Measurements from ENCODE around the gene SND1. TPM values are rescaled to one million over a fixed set of nuclear protein-coding genes. Genes with fewer than 3 reads are reported as not detected.

SND1 gene
- polyA plus RNA-seq, 1 donor, result 92.5 TPM

DNA sequence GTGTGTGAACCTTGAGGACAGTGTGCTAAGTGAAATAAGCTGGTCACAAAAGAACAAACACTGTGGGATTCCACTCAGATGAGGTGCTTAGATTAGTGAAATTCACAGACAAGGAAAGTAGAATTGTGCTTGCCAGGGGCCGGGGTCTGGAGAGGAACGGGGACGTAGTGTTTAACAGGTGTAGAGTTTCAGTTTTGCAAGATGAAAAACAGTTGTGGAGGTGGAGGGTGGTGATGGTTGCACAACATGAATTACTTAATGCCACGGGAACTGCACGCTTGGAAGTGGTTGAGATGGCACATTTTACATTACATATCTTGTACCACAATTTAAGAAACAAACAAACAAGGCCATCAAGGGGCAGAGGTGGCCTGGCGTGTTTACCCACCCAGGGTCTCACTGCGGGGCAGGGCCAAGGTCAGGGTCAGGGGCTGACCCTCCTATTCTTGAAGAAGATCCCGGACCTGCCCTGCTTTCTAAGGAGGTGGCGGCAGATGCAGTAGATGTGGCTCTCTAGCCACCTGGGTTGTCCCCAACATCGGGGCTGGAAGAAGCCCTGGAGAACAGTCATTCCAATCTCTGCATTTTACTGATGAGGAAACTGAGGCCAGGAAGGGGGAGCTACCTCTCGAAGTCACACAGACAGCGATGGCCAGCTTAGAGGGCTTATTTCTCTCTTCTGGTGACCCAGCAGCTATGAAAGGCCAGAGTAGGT lies 470.7 kb downstream of the SND1 start:
- DNase-seq, result no peak

DNA sequence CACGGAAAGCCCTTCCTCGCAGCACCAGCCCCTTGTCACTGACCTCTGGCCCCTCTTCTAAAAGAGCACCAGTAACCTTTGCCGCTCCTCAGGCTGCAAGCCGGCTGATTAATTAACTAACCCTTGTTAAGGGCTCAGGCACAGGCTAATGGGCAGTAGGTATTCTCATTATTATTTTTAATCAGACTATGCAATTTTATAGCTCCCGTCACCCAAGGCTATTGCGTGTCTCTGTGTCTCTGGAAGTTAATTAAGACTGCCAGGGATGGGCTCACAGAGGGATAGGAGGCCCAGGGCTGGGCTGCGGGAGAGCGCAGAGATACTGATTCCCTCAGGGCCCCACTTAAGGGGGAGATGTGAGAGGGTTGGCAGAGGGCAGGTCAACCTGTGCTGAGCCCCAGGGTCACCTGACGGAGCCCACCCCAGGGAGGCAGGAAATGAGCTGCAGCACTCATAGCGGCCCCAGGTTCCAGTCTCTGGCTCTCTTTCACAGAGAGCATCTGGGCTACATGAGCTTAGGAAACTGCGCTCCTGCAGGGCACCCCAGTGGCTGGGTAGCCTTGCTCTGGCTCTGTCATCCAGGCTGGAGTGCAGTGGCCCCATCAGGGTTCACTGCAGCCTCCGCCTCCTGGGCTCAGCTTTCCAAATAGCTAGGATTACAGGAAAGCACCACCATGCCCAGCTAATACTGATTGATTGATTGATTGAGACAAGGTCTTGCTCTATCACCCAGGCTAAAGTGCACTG lies 471.5 kb downstream of the SND1 start:
- DNase-seq, result no peak

DNA sequence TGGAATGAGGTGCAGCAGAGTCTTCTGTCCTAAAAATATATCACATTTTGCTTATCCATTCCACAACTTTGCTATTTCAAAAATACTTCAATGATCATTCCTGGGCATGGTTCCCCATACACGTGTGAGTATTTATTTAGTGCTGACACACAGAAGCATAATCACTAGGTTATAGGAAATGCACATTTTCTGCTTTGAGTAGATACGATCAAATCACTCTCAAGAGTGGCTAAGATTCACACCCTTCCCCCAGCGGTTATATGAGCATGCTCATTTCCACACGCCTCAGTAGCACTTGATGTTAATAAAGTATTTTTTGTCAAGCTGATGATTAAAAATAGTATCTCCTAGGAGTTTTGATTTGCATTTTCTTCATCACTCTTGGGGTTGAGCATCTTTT lies 472.8 kb downstream of the SND1 start:
- no peak for DNase-seq

DNA sequence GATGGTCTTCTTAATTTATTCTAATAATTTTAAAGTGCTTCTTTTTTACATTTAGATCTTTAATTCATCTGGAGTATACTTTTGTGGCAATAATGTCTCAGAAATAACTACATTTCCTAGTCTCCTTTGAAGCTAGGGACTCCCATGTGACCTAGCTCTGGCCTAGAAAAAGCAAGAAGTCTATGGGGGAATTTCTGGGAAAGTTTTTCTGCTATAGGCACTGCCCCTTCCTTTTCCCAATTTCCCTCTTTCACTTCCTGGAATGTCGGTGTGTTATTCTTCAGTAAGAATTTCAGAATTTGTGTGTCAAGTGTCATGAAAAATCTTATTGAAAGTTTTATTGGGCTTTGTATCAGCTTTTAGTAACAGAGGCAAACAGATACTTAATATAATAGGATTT lies 473.8 kb downstream of the SND1 start:
- no peak for DNase-seq

DNA sequence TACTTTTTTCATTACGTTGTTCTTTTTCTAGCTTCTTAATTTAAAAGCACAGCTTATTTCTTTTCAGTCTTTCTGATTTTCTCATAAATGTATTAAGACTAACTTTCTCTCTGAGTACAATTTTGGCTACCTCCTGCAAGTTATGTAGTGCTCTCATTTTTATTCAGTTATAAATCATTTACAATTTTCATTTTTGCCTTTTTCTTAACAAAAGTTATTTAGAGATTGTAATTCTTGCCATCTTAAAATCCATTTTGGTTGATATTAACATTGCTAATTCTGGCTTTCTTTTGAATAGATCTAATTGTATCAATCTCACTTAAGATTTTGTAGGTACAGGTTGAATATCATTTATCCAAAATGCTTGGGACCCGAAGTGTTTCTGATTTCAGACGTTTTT lies 476.4 kb downstream of the SND1 start:
- no peak for DNase-seq

DNA sequence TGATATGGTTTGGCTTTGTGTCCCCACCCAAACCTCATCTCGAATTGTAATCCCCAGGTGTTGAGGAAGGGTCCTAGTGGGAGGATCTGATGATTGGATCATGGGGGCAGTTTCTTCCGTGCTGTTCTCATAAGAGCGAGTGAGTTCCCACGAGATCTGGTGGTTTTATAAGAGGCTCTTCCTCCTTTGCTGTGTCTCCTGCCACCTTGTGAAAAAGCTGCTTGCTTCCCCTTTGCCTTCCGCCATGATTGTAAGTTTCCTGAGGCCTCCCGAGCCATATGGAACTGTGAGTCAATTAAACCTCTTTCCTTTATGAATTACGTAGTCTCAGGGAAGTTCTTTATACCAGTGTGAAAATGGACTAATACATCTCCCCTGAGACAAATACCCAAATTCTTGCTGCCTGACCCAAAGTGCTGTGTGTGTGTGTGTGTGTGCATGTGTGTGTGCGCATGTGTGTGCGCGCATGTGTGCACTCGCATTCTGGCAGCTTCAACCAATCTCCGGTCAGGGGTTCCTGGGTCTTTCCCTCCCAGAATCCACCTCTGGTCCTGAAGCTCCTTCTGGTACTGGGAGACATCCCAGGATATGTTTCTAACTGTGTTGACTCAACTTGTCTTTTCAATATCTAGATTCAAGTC lies 477.4 kb downstream of the SND1 start:
- DNase-seq, result no peak

DNA sequence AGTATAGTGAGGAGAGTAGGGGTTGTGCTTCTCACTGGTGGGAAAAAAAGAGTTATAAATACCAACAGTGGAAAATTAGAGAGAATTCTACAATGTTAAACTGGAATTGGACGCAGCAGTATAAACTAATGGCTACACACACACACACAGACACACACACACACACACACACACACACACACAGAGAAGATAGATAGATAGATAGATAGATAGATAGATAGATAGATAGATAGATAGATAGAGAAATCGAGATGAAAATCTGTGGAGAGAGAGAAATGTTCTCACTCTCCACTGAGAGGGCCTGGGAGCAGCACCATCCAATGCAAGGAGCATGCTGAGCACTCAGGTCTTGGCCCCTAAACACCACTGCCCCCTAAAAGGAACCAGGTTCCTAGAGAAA lies 479.1 kb downstream of the SND1 start:
- DNase-seq, result no peak

DNA sequence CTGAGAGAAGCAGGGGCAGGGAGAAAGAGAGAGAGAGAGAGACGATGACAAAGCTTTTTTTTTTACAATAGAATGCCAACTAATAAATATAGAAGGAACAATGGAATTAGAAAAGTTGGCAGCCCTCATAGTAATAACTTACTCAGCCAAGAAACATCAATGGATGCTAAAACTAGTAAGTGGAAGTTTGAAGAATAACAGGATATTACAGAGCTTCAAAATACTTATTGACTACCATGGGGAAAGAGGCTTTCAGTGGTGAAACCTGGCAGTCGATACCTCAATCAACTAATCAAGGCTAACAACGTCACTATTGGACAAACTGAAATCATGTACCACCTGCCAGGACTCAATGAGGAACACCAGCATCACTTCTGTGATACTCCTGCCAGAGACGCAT lies 479.7 kb downstream of the SND1 start:
- no peak for DNase-seq

DNA sequence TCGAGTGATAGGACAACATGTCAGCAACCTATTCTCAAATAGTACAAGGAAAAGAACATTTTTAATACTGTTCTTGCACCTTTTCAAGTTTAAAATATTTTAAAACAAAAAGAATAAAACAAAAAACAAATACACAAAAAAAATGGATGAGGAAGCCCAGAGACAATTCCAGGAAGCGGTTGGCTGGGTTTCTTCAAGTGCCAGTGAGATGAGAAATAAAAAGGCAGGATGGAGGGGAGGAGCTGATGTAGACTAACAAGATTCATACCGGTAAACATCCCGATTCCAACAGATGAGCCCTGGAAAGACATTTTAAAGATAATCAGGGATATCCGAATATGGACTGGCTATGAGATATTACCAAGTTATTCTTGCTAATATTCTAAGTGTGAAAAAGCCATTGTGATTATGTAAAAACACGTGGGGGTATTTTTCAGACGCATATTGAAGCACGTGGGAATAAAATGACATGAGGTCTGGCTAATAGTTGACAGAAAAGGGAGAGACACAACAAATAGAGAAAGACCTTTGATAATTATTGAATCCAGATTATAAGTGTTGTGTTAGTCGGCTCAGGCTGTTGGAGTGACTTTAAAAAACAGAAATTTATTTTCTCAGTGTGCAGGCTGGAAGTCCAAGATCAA lies 480.6 kb downstream of the SND1 start:
- DNase-seq, result no peak

DNA sequence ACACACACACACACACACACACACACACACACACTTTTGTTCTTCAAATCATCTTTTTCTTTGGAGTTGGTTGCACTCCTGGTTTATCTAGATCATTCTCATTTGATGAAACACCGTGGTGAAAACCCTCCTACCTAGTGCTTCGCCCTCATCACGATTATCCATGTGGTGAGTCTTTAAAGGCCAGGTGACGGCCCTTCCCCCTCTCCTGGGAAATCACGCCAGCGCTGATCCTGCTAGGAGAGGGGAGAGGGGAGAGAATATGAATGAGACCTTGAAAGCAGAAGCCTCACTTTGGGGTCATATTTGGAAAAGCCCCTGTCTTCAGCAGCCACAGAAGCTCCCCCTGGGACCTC lies 483.1 kb downstream of the SND1 start:
- no peak for DNase-seq

DNA sequence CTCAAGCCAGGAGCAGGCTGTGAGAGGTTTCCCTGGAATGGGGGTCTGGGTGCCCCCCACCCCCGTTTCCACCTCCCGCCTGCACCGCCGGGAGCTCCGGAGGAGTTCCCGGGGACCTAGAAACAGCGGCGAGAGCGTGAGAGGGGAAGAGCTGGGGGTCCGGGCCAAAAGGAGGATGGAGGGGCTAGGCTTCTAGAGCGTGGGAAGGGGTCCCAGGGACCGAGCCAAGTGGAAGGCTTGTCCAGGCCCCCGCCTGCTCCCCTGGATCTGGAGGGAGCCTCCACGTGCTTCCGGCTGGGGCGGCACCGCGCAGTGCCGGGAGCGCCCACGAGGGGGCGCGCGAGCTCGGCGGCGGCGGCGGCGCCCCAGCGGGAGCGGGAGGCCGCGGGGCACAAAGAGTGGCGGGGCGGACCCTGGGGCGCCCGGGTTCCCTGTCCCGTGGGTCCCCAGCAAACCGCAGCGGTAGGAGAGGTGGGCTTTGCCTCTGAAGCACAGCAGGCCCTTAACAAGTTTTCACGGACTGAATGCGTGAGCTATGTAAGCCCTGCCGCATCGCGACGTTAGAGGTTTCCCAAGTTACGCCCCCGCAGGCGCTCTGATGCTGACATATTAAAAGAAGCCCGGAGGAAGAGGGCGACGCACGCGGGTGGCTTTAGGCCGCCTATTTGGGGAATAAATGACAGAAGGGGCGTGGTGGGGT lies 483.7 kb downstream of the SND1 start:
- peak; percentile 42 for DNase-seq

DNA sequence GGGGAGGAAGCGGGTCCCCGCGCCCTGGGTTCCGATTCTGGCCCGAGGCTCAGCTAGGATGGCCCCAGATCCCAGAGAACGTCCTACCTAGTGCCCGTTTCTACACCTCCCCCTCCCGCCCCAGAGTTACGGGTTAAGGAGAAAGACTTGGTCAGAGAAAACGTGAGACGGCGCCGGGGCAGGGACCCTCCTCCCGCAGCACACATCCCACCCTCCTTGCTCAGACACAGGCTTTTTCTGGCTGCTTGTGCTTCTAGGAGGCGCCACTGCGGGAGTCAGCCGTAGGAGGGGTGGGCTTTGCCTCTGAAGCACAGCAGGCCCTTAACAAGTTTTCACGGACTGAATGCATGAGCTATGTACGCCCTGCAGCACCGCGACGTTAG lies 484.2 kb downstream of the SND1 start:
- no peak for DNase-seq

DNA sequence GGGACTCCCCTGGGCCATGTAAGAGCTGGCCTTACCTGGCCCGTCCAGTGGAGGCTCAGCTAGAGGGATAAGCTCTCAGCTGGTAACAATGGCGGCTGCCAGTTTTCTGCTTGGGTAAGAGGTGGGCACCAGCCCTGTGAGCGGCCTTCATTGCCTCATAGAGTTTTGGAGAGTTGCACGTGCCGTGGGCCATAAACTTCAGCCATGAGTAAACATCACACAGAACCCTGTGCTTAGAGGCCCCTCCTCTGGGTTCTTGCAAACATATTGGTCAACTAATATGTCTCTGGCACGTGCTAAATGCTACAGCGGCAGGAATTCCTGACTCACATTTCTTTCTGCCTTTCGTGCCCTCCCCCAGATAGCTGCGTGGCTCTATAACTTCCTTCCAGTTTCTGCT lies 485.2 kb downstream of the SND1 start:
- DNase-seq, result no peak

DNA sequence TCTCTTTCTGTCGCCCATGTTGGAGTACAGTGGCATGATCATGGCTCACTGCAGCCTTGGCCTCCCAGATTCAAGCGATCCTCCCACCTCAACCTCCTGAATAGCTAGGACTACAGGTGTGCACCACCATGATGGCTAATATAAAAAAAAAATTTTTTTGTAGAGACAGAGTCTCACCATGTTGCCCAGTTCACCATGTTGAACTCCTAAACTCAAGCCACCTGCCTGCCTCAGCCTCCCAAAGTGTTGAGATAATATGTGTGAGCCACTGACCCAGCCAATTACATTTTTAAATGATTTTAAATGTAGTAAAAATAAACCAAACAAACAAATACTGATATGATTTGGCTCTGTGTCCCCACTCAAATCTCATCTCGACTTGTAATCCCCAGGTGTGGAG lies 487.4 kb downstream of the SND1 start:
- no peak for DNase-seq

DNA sequence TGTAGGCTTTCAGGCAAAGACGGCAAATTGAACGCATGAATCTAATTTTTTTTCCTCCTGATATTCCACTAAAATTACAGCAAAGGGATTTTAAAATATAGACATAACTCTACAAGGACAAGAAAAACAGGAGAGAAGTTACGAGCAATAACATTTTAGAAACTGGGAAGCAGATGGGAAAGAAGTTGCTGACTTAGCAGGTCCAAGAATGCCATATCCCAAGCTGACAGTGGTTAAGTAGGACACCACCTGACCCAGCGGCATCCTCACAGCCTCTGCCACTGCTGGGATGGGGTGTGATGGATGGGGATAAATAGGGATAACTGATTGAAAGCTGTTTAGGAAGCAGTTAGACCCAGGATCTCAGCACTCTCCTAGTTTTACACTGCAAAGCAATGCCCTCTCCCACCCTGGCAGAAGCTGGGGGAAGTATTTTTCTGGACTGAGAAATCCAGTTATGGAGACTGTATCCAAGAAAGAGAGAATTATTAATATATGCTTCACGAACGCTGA lies 489.7 kb downstream of the SND1 start:
- no peak for DNase-seq

Other genes with a start within 250 kb of the SND1 start
- gene GCC1, start 66.6 kb upstream of the SND1 start, polyA plus RNA-seq (ENCODE audit: insufficient read length), result 7.5 TPM
- gene ARF5, start 63.8 kb upstream of the SND1 start, polyA plus RNA-seq (ENCODE audit: insufficient read length), result 126 TPM
- not detected for gene FSCN3, start 58.5 kb upstream of the SND1 start, polyA plus RNA-seq (ENCODE audit: insufficient read length)
- not detected for gene PAX4, start 34.1 kb upstream of the SND1 start, polyA plus RNA-seq (ENCODE audit: insufficient read length)

Measured in hindlimb muscle (tissue), 1 donor.